Adrenal gland (tissue), 12 donors: ENCODE results near the gene DPEP3. TPM values are rescaled to one million over a fixed set of nuclear protein-coding genes. Genes with fewer than 3 reads are reported as not detected.
A peak's percentile ranks its signal among the peaks of the same experiment; 100 is the strongest.
"Not testable (repeated sequence)": the region's sequence is repeated elsewhere in the genome, so short reads cannot be mapped to it uniquely, and the experiment has no call there.

ENCODE experiments used
- DNase-seq, 7 donors: peaks; one replicate each; pipeline ENCODE4 v3.0.0-alpha.2; 2019 to 2020
- H3K27ac ChIP-seq, 5 donors: fragments of 200-600 bp; sonication (generic) in 4 of 5; 1 replicate in 3 of 5; 2 replicates in 2 of 5; pipeline versions ENCODE4 v1.5.1 to v1.8.0; 2016 to 2020; ENCODE audit warnings: mild to moderate bottlenecking in 1 of 5
- H3K27me3 ChIP-seq: fragments of 200-600 bp; 2 replicates; pipeline ENCODE4 v1.8.0; 2021
- H3K36me3 ChIP-seq, 2 donors: fragments of 200-600 bp; replicated peaks in 1 of 2; 1 replicate in 1 of 2; 2 replicates in 1 of 2; pipeline versions ENCODE4 v1.5.1 to v1.8.0; 2018 to 2022
- H3K4me1 ChIP-seq, 2 donors: fragments of 200-600 bp; replicated peaks in 1 of 2; 1 replicate in 1 of 2; 2 replicates in 1 of 2; pipeline versions ENCODE4 v1.5.1 to v1.8.0; 2018 to 2021
- H3K4me3 ChIP-seq, 4 donors: fragments of 200-600 bp; sonication (generic) in 3 of 4; one replicate each; pipeline ENCODE4 v1.5.1; 2016 to 2018
- H3K9me3 ChIP-seq, 3 donors: fragments of 200-600 bp; sonication (generic) in 1 of 3; replicated peaks in 1 of 3; 1 replicate in 2 of 3; 2 replicates in 1 of 3; pipeline versions ENCODE4 v1.5.1 to v1.8.0; 2016 to 2021
- POLR2A ChIP-seq, 2 donors: fragments of 450-650 bp; IDR thresholded peaks; one replicate each; pipeline ENCODE4 v1.6.1; 2017; ENCODE audit warnings: antibody characterized with exemption in 2 of 2, mild to moderate bottlenecking in 2 of 2, moderate library complexity in 1 of 2
- WGBS, 4 donors: extraction: QIAGEN DNeasy Blood & Tissue Kit in 2 of 4; methylation state at CpG; one replicate each; pipeline versions ENCODE4 v1.1.5 to v1.1.7; 2013 to 2017; 5-methylcytosine and 5-hydroxymethylcytosine counted together
- intact Hi-C, 2 donors: fragments of 100-400 bp; cut with DNase I; formaldehyde crosslinking; loops; one replicate each; pipeline versions ENCODE4 v1.14.1 to v1.15.0; 2022 to 2023
- polyA plus RNA-seq, 3 donors: library from polyadenylated mRNA; stranded (reverse); fragments of 200-250 nt in 2 of 3; fragments of 350-450 nt in 1 of 3; fragmentation: Illumina TruSeq in 1 of 3; extraction: RNeasy Lipid Tissue Mini Kit (QIAGEN cat#74804) in 1 of 3; gene quantifications; one replicate each; pipeline ENCODE4 v1.2.3, GENCODE V29; 2013 to 2014
- total RNA-seq, 9 donors: library from RNA; depleted of rRNA in 4 of 9; stranded (reverse); fragments of >200 nt in 4 of 9; fragments of 120-200 nt in 1 of 9; fragmentation: NEBNext Ultra II Directional in 1 of 9; extraction: Animal tissue kit (Norgen Biotek cat#: 25700) in 1 of 9; gene quantifications; one replicate each; pipeline versions ENCODE4 v1.1.0 to v1.2.4, GENCODE V29; 2013 to 2023
- TF ChIP-seq, protein P1 (sequence below), 6 experiments: fragments of 450-650 bp in 4 of 6; fragments of 200-600 bp in 2 of 6; sonication (generic) in 1 of 6; IDR thresholded peaks; 1 replicate in 5 of 6; 2 replicates in 1 of 6; pipeline versions ENCODE4 v1.5.1 to v1.8.0; 2016 to 2021; ENCODE audit warnings: antibody characterized with exemption in 6 of 6, mild to moderate bottlenecking in 2 of 6, moderate library complexity in 1 of 6
- donor health status: healthy with polysubstance abuse.
- donor health status: Bipolar disorder and iron deficiency.
- donor health status: DM: yes; HTN: yes; CAD: no.
- donor health status: DM: no; HTN: no; CAD: no.
- donor health status: DM: no; HTN: no; CAD: no.
- donor health status: DM: yes; HTN: yes; CAD: no.

The DPEP3 gene
- total and polyA plus RNA-seq, 12 donors, result 0.07 to 0.32 (median 0.11) TPM; not detected in 8

- no peaks in the 10 kb centered on the region for H3K36me3 ChIP-seq
- WGBS, 4 donors, result 43 to 49% (median 46%) methylated on average over 3 of the region's 3 CpGs
- intact Hi-C loops, result no loop called here
- H3K27me3 ChIP-seq, result no peaks in the 10 kb centered on the region
- TF ChIP-seq, protein P1, sequence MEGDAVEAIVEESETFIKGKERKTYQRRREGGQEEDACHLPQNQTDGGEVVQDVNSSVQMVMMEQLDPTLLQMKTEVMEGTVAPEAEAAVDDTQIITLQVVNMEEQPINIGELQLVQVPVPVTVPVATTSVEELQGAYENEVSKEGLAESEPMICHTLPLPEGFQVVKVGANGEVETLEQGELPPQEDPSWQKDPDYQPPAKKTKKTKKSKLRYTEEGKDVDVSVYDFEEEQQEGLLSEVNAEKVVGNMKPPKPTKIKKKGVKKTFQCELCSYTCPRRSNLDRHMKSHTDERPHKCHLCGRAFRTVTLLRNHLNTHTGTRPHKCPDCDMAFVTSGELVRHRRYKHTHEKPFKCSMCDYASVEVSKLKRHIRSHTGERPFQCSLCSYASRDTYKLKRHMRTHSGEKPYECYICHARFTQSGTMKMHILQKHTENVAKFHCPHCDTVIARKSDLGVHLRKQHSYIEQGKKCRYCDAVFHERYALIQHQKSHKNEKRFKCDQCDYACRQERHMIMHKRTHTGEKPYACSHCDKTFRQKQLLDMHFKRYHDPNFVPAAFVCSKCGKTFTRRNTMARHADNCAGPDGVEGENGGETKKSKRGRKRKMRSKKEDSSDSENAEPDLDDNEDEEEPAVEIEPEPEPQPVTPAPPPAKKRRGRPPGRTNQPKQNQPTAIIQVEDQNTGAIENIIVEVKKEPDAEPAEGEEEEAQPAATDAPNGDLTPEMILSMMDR (IDR thresholded peaks at IDR 0.05), result no peak
- no peak for TF ChIP-seq POLR2A (IDR thresholded peaks at IDR 0.05)
- H3K27ac ChIP-seq, result peak overlapping the region in 2 of 5 donors; percentile 47 to 61
- H3K4me1 ChIP-seq, result no peaks in the 10 kb centered on the region
- DNase-seq, result no peak
- no peak overlapping the region for H3K4me3 ChIP-seq
- H3K9me3 ChIP-seq, result no peaks in the 10 kb centered on the region
Observed at GRCh38 chr16:68000450-68000849, 20.2 kb upstream of the DPEP3 start.

DNA sequence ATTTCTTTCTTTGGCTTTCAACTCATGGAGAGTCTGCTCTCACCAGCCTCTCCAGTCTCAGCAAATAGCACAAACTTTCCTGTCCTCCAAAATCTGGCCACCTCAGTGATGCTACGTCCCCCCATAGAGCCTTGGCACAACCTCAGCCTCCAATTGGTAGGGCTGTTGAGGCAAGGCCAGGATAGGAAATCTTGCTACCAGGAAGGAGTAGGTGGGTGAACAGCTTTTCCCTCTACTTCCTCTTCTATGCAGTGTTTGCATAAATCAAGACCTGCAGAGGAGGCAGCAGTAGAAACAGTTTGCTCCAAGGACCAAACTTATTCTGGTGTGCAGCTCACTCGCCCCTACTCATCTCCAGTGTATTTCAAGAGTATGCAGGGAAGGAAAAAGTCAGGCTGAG, 19.7 kb upstream of the DPEP3 start:
- intact Hi-C loops, result loop anchor here in 1 of 2 donors (10.0 kb wide), 1 partner anchor 45 kb away; no protein-coding TSS in a partner anchor
- Histone ChIP-seq H3K27ac (peak overlapping the region in 2 of 5 donors; percentile 47 to 61), H3K9me3 (no peaks in the 10 kb centered on the region), H3K4me3 (no peak overlapping the region), H3K36me3 (no peaks in the 10 kb centered on the region), H3K27me3 (no peaks in the 10 kb centered on the region), H3K4me1 (no peaks in the 10 kb centered on the region)
- WGBS, 4 donors, result 60 to 86% (median 66%) methylated on average over 2 of the region's 2 CpGs
- TF ChIP-seq POLR2A (IDR thresholded peaks at IDR 0.05), result no peak
- TF ChIP-seq, protein P1 (IDR thresholded peaks at IDR 0.05), result no peak
- DNase-seq, result no peak

GRCh38 chr16:67998779-67999688, 18.7 kb upstream of the DPEP3 start, which contains the start of gene DPEP2:
DPEP2 (minus strand) TSS chr16:67999484; CDS start chr16:67993212, 6,272 bp downstream.
- H3K4me1 ChIP-seq, H3K36me3 ChIP-seq, H3K9me3 ChIP-seq, H3K4me3 ChIP-seq, H3K27me3 ChIP-seq: not testable (repeated sequence)
- intact Hi-C loops, result loop anchor here in 1 of 2 donors (10.0 kb wide), 1 partner anchor 46 kb away; no protein-coding TSS in a partner anchor
- H3K27ac ChIP-seq, result peak within 1 kb of the TSS in 2 of 5 donors; percentile 47 to 61
- 63 to 76% (median 69%) methylated on average over 17 to 18 of the region's 18 CpGs for WGBS, 4 donors
- peak in 2 of 7 donors; percentile 16 to 43 for DNase-seq

- intact Hi-C loops, result loop anchor here in 1 of 2 donors (10.0 kb wide), 1 partner anchor 46 kb away; no protein-coding TSS in a partner anchor
- not testable (repeated sequence) for H3K27me3 ChIP-seq, H3K4me1 ChIP-seq, DNase-seq, H3K36me3 ChIP-seq, H3K27ac ChIP-seq, H3K9me3 ChIP-seq, H3K4me3 ChIP-seq
- 87 to 95% (median 90%) methylated on average over 9 to 36 of the region's 36 CpGs for WGBS, 4 donors
Observed at GRCh38 chr16:67998231-67998778, 18.0 kb upstream of the DPEP3 start.

GRCh38 chr16:67996666-67997065, 16.4 kb upstream of the DPEP3 start:
- H3K27me3 ChIP-seq, result no peaks in the 10 kb centered on the region
- 79 to 92% (median 84%) methylated on average over 5 of the region's 5 CpGs for WGBS, 4 donors
- no peaks in the 10 kb centered on the region for H3K9me3 ChIP-seq
- no peak for DNase-seq
- intact Hi-C loops, result loop anchor here in 1 of 2 donors (10.0 kb wide), 1 partner anchor 48 kb away; no protein-coding TSS in a partner anchor
- TF ChIP-seq, protein P1 (IDR thresholded peaks at IDR 0.05), result no peak
- TF ChIP-seq POLR2A (IDR thresholded peaks at IDR 0.05), result no peak
- no peaks in the 10 kb centered on the region for H3K36me3 ChIP-seq
- H3K27ac ChIP-seq, result no peak overlapping the region
- H3K4me1 ChIP-seq, result peaks cover 3 to 10% of the 10 kb centered on the region in 2 donors
- H3K4me3 ChIP-seq, result no peak overlapping the region
